H9 (cell line): ENCODE measurements around the gene LRRC34. TPM values are rescaled to one million over a fixed set of nuclear protein-coding genes. Genes with fewer than 3 reads are reported as not detected.

Experiments
- DNase-seq: peaks from one replicate; pipeline ENCODE4 v3.0.0-alpha.2; 2017
- H2AFZ ChIP-seq: one replicate; pipeline ENCODE4 v1.6.1; 2013; ENCODE audit warnings: mild to moderate bottlenecking, low read length, control low read depth, moderate library complexity
- H2AK5ac ChIP-seq: 2 replicates; pipeline ENCODE4 v1.6.1; 2013; ENCODE audit warnings: low read length, control low read depth, mixed read lengths; ENCODE audit not compliant: insufficient read length
- H2BK120ac ChIP-seq: one replicate; pipeline ENCODE4 v1.6.1; 2013; ENCODE audit warnings: low read depth, mild to moderate bottlenecking, low read length, control low read depth, inconsistent platforms; ENCODE audit not compliant: poor library complexity, severe bottlenecking
- H2BK12ac ChIP-seq: 2 replicates; pipeline ENCODE4 v1.6.1; 2013; ENCODE audit warnings: low read length, control low read depth, mixed read lengths, low read depth; ENCODE audit not compliant: insufficient read length
- H2BK15ac ChIP-seq: 2 replicates; pipeline ENCODE4 v1.6.1; 2013; ENCODE audit warnings: low read depth, low read length, control low read depth
- H2BK20ac ChIP-seq: one replicate; pipeline ENCODE4 v1.6.1; 2013; ENCODE audit warnings: low read depth, mild to moderate bottlenecking, low read length, control low read depth, inconsistent platforms; ENCODE audit not compliant: poor library complexity, severe bottlenecking
- H2BK5ac ChIP-seq: 2 replicates; pipeline ENCODE4 v1.6.1; 2013; ENCODE audit warnings: low read length, control low read depth, mixed read lengths; ENCODE audit not compliant: insufficient read length
- H3K14ac ChIP-seq: 2 replicates; pipeline ENCODE4 v1.6.1; 2013; ENCODE audit warnings: low read length, control low read depth; ENCODE audit not compliant: insufficient read depth
- H3K18ac ChIP-seq: 2 replicates; pipeline ENCODE4 v1.6.1; 2013; ENCODE audit warnings: low read depth, mild to moderate bottlenecking, mixed read lengths, low read length, control low read depth; ENCODE audit not compliant: insufficient read length
- H3K23ac ChIP-seq: 2 replicates; pipeline ENCODE4 v1.6.1; 2013; ENCODE audit warnings: low read length, control low read depth, mixed read lengths, low read depth; ENCODE audit not compliant: insufficient read length
- H3K23me2 ChIP-seq: 2 replicates; pipeline ENCODE4 v1.6.1; 2013; ENCODE audit warnings: low read depth, mild to moderate bottlenecking, mixed read lengths, low read length, control low read depth; ENCODE audit not compliant: insufficient read length, poor library complexity, severe bottlenecking
- H3K27ac ChIP-seq: 2 replicates; pipeline ENCODE4 v1.5.1; 2013; ENCODE audit warnings: low read length, control low read depth, mixed read lengths, low read depth; ENCODE audit not compliant: insufficient read length
- H3K27me3 ChIP-seq: 2 replicates; pipeline ENCODE4 v1.6.1; 2013; ENCODE audit warnings: low read length, control low read depth, inconsistent platforms; ENCODE audit not compliant: insufficient read depth
- H3K4ac ChIP-seq: 2 replicates; pipeline ENCODE4 v1.6.1; 2013; ENCODE audit warnings: low read depth, mild to moderate bottlenecking, control low read depth, inconsistent platforms, low read length, moderate library complexity
- H3K4me1 ChIP-seq: 2 replicates; pipeline ENCODE4 v1.6.1; 2013; ENCODE audit warnings: low read length, control low read depth, inconsistent platforms; ENCODE audit not compliant: insufficient read depth
- H3K4me2 ChIP-seq: 2 replicates; pipeline ENCODE4 v1.6.1; 2013; ENCODE audit warnings: low read length, control low read depth, mixed read lengths; ENCODE audit not compliant: insufficient read length, insufficient read depth
- H3K56ac ChIP-seq: 2 replicates; pipeline ENCODE4 v1.6.1; 2013; ENCODE audit warnings: low read depth, mild to moderate bottlenecking, mixed read lengths, low read length, control low read depth; ENCODE audit not compliant: insufficient read length
- H3K79me1 ChIP-seq: 2 replicates; pipeline ENCODE4 v1.6.1; 2013; ENCODE audit warnings: low read depth, mild to moderate bottlenecking, moderate library complexity, low read length, control low read depth, inconsistent platforms; ENCODE audit not compliant: insufficient read depth, poor library complexity, severe bottlenecking
- H3K79me2 ChIP-seq: 2 replicates; pipeline ENCODE4 v1.6.1; 2013; ENCODE audit warnings: low read length, control low read depth, inconsistent platforms; ENCODE audit not compliant: insufficient read depth
- H3K9ac ChIP-seq: 2 replicates; pipeline ENCODE4 v1.6.1; 2013; ENCODE audit warnings: low read length, control low read depth, mixed read lengths; ENCODE audit not compliant: insufficient read length; ENCODE audit errors: extremely low read depth
- H3K9me3 ChIP-seq: one replicate; pipeline ENCODE4 v1.6.1; 2013; ENCODE audit warnings: low read depth, low read length, inconsistent platforms; ENCODE audit not compliant: control insufficient read depth
- H3T11ph ChIP-seq: one replicate; pipeline ENCODE4 v1.6.1; 2013; ENCODE audit warnings: mild to moderate bottlenecking, low read length, control low read depth, inconsistent platforms
- H4K20me1 ChIP-seq: one replicate; pipeline ENCODE4 v1.6.1; 2013; ENCODE audit not compliant: control insufficient read depth, insufficient read length, insufficient read depth
- H4K5ac ChIP-seq: 2 replicates; pipeline ENCODE4 v1.6.1; 2013; ENCODE audit warnings: low read depth, mild to moderate bottlenecking, mixed read lengths, low read length, control low read depth; ENCODE audit not compliant: insufficient read length
- H4K8ac ChIP-seq: replicated peaks from 2 replicates; pipeline ENCODE4 v1.6.1; 2013; ENCODE audit warnings: low read length, control low read depth, mixed read lengths, low read depth; ENCODE audit not compliant: insufficient read length
- H4K91ac ChIP-seq: 2 replicates; pipeline ENCODE4 v1.6.1; 2013; ENCODE audit warnings: low read depth, mild to moderate bottlenecking, moderate library complexity, mixed read lengths, low read length, control low read depth; ENCODE audit not compliant: insufficient read length
- H3K27ac Mint-ChIP-seq, 3 experiments: 2 replicates in 2 of 3; 3 replicates in 1 of 3; pipeline ENCODE4 v1.8.0; 2020 to 2021; ENCODE audit warnings: mixed read lengths in 3 of 3, mild to moderate bottlenecking in 1 of 3, moderate library complexity in 1 of 3
- H3K27me3 Mint-ChIP-seq: 2 replicates; pipeline ENCODE4 v1.8.0; 2021; ENCODE audit warnings: low read depth, mild to moderate bottlenecking, moderate library complexity, mixed read lengths
- H3K36me3 Mint-ChIP-seq, 3 experiments: 2 replicates in 2 of 3; 3 replicates in 1 of 3; pipeline ENCODE4 v1.8.0; 2020 to 2021; ENCODE audit warnings: low read depth in 3 of 3, mixed read lengths in 3 of 3; ENCODE audit not compliant: insufficient read depth in 1 of 3
- H3K4me1 Mint-ChIP-seq, 2 experiments: 2 replicates each; pipeline ENCODE4 v1.8.0; 2020; ENCODE audit warnings: mixed read lengths in 2 of 2
- H3K4me3 Mint-ChIP-seq, 2 experiments: 2 replicates in 1 of 2; 3 replicates in 1 of 2; pipeline ENCODE4 v1.8.0; 2020 to 2021; ENCODE audit warnings: mild to moderate bottlenecking in 2 of 2, mixed read lengths in 2 of 2, moderate library complexity in 1 of 2
- H3K9me3 Mint-ChIP-seq, 2 experiments: 2 replicates in 1 of 2; 3 replicates in 1 of 2; pipeline ENCODE4 v1.8.0; 2020; ENCODE audit warnings: mild to moderate bottlenecking in 2 of 2, mixed read lengths in 2 of 2, moderate library complexity in 1 of 2
- WGBS: extraction: QIAGEN DNeasy Blood & Tissue Kit; methylation state at CpG from one replicate; pipeline ENCODE4 v1.1.7; 2013; ENCODE audit warnings: missing lambda C conversion rate, low lambda C conversion rate, mixed read lengths; ENCODE audit not compliant: insufficient read length; ENCODE audit errors: extremely low coverage; 5-methylcytosine and 5-hydroxymethylcytosine counted together
- total RNA-seq: library from RNA; stranded (reverse); gene quantifications from 2 replicates; pipeline ENCODE4 v1.2.1, GENCODE V29; 2021
- TF ChIP-seq, protein P1 (sequence below): fragments of 200-600 bp; sonication (generic); conservative IDR thresholded peaks from 3 replicates; pipeline ENCODE4 v1.8.0; 2021; ENCODE audit warnings: antibody characterized with exemption, mild to moderate bottlenecking

The LRRC34 gene
- total RNA-seq, 1 experiment from 2014 or later: 4.6 TPM

DNA sequence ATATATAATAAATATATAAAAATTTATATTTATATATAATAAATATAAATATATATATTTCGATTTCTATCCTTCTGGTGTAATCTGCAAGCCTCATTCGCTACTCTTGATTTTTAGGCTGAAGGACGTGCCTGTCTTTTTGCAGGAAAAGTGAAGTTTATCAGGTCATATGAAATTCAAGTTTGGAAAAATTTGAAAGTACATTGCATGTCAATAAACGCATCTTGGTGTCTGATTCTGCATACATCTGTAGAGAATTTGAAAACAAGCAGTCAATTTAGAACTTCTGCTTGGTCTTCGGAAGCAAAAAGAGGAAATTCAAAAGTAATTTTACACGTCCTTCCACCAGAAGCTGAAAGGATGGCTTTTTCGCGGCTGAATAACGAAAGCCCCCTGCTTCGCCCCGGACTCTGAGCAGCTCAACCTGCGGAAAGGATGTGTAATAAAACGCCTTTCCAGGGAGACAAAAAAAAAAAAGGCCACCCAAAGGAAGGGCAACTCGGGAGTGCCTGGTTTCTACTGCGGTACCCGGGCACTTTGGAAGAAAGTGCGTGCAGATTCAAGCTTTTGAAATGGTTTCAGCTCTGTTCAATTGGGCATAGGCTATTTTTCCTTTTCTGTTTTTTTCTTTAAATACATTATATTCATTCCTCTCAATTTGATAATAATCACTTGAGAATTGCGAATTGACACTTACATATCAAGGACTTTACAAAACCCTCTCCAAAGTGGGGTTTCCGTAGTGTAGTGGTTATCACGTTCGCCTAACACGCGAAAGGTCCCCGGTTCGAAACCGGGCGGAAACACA, 41.0 kb downstream of the LRRC34 start:
- Histone ChIP-seq H2AFZ (peak overlapping the region; percentile 93), H2BK15ac (no peak overlapping the region), H3K14ac (no peak overlapping the region), H3K79me1 (no peaks in the 10 kb centered on the region), H2BK12ac (no peak overlapping the region), H3K9me3 (no peaks in the 10 kb centered on the region), H3K27ac (peak overlapping the region; percentile 29), H4K91ac (no peak overlapping the region), H4K20me1 (no peaks in the 10 kb centered on the region), H3K27me3 (no peaks in the 10 kb centered on the region), H4K8ac (no peak overlapping the region), H3K23ac (no peak overlapping the region), H3K79me2 (peaks cover 7% of the 10 kb centered on the region; the same call in 1 of the 2 replicates), H3K9ac (peak overlapping the region; percentile 69), H2BK5ac (no peak overlapping the region), H3K4me2 (peak overlapping the region; percentile 96), H3K18ac (no peak overlapping the region), H4K5ac (no peak overlapping the region), H3K23me2 (no peaks in the 10 kb centered on the region), H3K4me1 (no peaks in the 10 kb centered on the region), H2BK120ac (no peak overlapping the region), H3K4ac (no peak overlapping the region), H2AK5ac (no peak overlapping the region), H2BK20ac (no peak overlapping the region), H3K56ac (no peak overlapping the region), H3T11ph (no peak overlapping the region)
- Mint-ChIP-seq H3K4me3 (peak overlapping the region; percentile 94 to 98), H3K36me3 (peaks cover 0 to 23% (median 21%) of the 10 kb centered on the region in 3 experiments; a peak in 6 of 7 replicates), H3K4me1 (peaks cover 28 to 30% of the 10 kb centered on the region in 2 experiments), H3K27ac (peak overlapping the region; percentile 98 to 100 (median 100); a peak in 6 of 7 replicates), H3K27me3 (no peaks in the 10 kb centered on the region; the same call in 1 of the 2 replicates), H3K9me3 (no peaks in the 10 kb centered on the region; a peak in 1 of 5 replicates)
- TF ChIP-seq, protein P1, sequence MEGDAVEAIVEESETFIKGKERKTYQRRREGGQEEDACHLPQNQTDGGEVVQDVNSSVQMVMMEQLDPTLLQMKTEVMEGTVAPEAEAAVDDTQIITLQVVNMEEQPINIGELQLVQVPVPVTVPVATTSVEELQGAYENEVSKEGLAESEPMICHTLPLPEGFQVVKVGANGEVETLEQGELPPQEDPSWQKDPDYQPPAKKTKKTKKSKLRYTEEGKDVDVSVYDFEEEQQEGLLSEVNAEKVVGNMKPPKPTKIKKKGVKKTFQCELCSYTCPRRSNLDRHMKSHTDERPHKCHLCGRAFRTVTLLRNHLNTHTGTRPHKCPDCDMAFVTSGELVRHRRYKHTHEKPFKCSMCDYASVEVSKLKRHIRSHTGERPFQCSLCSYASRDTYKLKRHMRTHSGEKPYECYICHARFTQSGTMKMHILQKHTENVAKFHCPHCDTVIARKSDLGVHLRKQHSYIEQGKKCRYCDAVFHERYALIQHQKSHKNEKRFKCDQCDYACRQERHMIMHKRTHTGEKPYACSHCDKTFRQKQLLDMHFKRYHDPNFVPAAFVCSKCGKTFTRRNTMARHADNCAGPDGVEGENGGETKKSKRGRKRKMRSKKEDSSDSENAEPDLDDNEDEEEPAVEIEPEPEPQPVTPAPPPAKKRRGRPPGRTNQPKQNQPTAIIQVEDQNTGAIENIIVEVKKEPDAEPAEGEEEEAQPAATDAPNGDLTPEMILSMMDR: no peak
- DNase-seq: peak; percentile 74
- no CpG with 5 or more reads among the region's 27 CpGs for WGBS
